ENCODE measurements around the gene ZNF280B. TPM values are rescaled to one million over a fixed set of nuclear protein-coding genes. Genes with fewer than 3 reads are reported as not detected.

ZNF280B gene
- total and polyA plus RNA-seq, 2 of the 13 experiments (the other 11 are each of a cell fraction or from before 2014, with no cell fraction given) = 3.7 to 3.9 TPM

DNA sequence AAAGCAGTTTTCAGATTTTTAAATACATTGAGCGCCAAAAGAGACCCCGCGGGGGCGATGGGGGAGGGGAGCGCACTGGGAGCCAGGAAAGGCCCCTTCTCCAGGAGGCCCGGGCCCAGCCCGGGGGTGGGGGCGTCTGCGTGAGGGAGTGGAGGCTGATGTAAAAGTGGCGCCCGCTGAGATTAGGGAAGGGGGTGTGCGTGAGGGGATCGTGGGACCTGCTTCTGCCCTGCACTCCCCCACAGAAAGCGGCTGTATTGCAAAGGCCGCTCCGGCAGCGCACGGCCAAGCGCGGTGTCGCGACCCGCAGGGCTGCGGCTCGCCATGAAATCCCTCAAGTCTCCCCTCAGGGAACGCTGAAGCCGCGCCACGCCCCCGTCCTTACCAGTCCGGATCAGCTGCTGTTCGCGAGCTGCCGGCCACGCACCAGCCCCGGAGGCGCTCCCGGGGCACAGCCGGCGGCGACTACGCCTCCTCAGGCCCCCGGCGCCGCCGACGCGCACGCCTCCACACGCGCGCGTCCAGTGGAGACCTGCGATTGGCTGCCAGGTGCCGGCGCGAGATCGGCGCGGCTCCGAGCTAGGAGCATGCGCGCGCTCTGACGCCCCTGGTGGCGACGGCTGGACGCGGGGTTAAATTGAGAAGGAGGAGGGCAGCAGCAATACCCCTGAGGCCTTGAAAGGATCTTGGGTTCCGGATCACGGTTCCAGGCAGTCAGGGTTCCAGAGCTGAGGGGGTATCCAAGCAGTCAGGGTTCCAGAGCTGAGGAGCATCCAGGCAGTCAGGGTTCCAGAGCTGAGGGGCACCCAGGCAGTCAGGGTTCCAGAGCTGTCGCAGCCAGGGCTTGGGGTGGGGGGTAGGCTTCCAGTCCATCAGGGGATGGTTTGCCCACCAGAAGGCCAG, at the start of gene ZNF280B (continued):
- TF ChIP-seq FOXK2 (IDR thresholded peaks at IDR 0.05) (no peak), ZSCAN20 (CRISPR knock-in tag; IDR thresholded peaks at IDR 0.05; ENCODE audit: borderline replicate concordance) (no peak), ZMAT3 (CRISPR knock-in tag; conservative IDR thresholded peaks at IDR 0.05) (no peak), NR3C1 (CRISPR knock-in tag; IDR thresholded peaks at IDR 0.05) (no peak), RFXAP (CRISPR knock-in tag; IDR thresholded peaks at IDR 0.05; ENCODE audit: borderline replicate concordance) (peak; percentile 19; the same call in 1 of the 2 replicates), KDM3A (CRISPR knock-in tag; IDR thresholded peaks at IDR 0.05; ENCODE audit: low read depth) (no peak), HOXA7 (CRISPR knock-in tag; IDR thresholded peaks at IDR 0.05) (no peak), ELF3 (CRISPR knock-in tag; IDR thresholded peaks at IDR 0.05) (peak; percentile 39; the same call in 1 of the 2 replicates), KLF13 (CRISPR knock-in tag; IDR thresholded peaks at IDR 0.05) (no peak), POLR2AphosphoS5 (IDR thresholded peaks at IDR 0.05; ENCODE audit: low read depth, low read length) (peak; percentile 52; the same call in 1 of the 2 replicates), ZNF614 (CRISPR knock-in tag; IDR thresholded peaks at IDR 0.05; ENCODE audit: borderline replicate concordance) (no peak), HCFC1 (IDR thresholded peaks at IDR 0.05; ENCODE audit: low read depth, low read length) (no peak), PAX8 (CRISPR knock-in tag; IDR thresholded peaks at IDR 0.05; ENCODE audit: borderline replicate concordance) (no peak), CHCHD3 (CRISPR knock-in tag; IDR thresholded peaks at IDR 0.05) (no peak), REXO4 (CRISPR knock-in tag; IDR thresholded peaks at IDR 0.05; ENCODE audit: borderline replicate concordance) (no peak), PRPF4 (IDR thresholded peaks at IDR 0.05; ENCODE audit: low read depth, low read length, poor library complexity, severe bottlenecking) (no peak), ZNF282 (IDR thresholded peaks at IDR 0.05; ENCODE audit: partially characterized antibody) (no peak), ZNF33A (CRISPR knock-in tag; IDR thresholded peaks at IDR 0.05; ENCODE audit: borderline replicate concordance) (no peak), DNMT3B (CRISPR knock-in tag; conservative IDR thresholded peaks at IDR 0.05) (no peak), ZNF652 (CRISPR knock-in tag; IDR thresholded peaks at IDR 0.05; ENCODE audit: borderline replicate concordance, low read depth) (peak; percentile 45; the same call in 1 of the 2 replicates)
- TF ChIP-seq, protein P1, sequence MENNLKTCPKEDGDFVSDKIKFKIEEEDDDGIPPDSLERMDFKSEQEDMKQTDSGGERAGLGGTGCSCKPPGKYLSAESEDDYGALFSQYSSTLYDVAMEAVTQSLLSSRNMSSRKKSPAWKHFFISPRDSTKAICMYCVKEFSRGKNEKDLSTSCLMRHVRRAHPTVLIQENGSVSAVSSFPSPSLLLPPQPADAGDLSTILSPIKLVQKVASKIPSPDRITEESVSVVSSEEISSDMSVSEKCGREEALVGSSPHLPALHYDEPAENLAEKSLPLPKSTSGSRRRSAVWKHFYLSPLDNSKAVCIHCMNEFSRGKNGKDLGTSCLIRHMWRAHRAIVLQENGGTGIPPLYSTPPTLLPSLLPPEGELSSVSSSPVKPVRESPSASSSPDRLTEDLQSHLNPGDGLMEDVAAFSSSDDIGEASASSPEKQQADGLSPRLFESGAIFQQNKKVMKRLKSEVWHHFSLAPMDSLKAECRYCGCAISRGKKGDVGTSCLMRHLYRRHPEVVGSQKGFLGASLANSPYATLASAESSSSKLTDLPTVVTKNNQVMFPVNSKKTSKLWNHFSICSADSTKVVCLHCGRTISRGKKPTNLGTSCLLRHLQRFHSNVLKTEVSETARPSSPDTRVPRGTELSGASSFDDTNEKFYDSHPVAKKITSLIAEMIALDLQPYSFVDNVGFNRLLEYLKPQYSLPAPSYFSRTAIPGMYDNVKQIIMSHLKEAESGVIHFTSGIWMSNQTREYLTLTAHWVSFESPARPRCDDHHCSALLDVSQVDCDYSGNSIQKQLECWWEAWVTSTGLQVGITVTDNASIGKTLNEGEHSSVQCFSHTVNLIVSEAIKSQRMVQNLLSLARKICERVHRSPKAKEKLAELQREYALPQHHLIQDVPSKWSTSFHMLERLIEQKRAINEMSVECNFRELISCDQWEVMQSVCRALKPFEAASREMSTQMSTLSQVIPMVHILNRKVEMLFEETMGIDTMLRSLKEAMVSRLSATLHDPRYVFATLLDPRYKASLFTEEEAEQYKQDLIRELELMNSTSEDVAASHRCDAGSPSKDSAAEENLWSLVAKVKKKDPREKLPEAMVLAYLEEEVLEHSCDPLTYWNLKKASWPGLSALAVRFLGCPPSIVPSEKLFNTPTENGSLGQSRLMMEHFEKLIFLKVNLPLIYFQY (CRISPR knock-in tag; IDR thresholded peaks at IDR 0.05; ENCODE audit: borderline replicate concordance) = no peak
- TF ChIP-seq, protein P2, sequence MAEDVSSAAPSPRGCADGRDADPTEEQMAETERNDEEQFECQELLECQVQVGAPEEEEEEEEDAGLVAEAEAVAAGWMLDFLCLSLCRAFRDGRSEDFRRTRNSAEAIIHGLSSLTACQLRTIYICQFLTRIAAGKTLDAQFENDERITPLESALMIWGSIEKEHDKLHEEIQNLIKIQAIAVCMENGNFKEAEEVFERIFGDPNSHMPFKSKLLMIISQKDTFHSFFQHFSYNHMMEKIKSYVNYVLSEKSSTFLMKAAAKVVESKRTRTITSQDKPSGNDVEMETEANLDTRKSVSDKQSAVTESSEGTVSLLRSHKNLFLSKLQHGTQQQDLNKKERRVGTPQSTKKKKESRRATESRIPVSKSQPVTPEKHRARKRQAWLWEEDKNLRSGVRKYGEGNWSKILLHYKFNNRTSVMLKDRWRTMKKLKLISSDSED (CRISPR knock-in tag; IDR thresholded peaks at IDR 0.05) = no peak
- TF ChIP-seq, protein P3, sequence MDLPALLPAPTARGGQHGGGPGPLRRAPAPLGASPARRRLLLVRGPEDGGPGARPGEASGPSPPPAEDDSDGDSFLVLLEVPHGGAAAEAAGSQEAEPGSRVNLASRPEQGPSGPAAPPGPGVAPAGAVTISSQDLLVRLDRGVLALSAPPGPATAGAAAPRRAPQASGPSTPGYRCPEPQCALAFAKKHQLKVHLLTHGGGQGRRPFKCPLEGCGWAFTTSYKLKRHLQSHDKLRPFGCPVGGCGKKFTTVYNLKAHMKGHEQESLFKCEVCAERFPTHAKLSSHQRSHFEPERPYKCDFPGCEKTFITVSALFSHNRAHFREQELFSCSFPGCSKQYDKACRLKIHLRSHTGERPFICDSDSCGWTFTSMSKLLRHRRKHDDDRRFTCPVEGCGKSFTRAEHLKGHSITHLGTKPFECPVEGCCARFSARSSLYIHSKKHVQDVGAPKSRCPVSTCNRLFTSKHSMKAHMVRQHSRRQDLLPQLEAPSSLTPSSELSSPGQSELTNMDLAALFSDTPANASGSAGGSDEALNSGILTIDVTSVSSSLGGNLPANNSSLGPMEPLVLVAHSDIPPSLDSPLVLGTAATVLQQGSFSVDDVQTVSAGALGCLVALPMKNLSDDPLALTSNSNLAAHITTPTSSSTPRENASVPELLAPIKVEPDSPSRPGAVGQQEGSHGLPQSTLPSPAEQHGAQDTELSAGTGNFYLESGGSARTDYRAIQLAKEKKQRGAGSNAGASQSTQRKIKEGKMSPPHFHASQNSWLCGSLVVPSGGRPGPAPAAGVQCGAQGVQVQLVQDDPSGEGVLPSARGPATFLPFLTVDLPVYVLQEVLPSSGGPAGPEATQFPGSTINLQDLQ (CRISPR knock-in tag; IDR thresholded peaks at IDR 0.05) = no peak

Measured in HepG2 (cell line).